Endodermal cell (in vitro differentiated cells): ENCODE measurements around the gene KCNB1. TPM values are rescaled to one million over a fixed set of nuclear protein-coding genes. Genes with fewer than 3 reads are reported as not detected.

Experiments used
- DNase-seq: peaks from one replicate; pipeline ENCODE4 v3.0.0-alpha.2; 2017
- H3K27ac ChIP-seq: 2 replicates; pipeline ENCODE4 v1.5.1; 2013; ENCODE audit warnings: mild to moderate bottlenecking, low read depth, low read length, moderate library complexity
- H3K27me3 ChIP-seq: 2 replicates; pipeline ENCODE4 v1.6.1; 2013; ENCODE audit warnings: mild to moderate bottlenecking, low read length, moderate library complexity; ENCODE audit not compliant: insufficient read depth, control insufficient read depth, poor library complexity, severe bottlenecking
- H3K36me3 ChIP-seq: 2 replicates; pipeline ENCODE4 v1.7.0; 2013; ENCODE audit warnings: mild to moderate bottlenecking, low read length, moderate library complexity; ENCODE audit not compliant: control insufficient read depth, insufficient read depth
- H3K4me1 ChIP-seq: one replicate; pipeline ENCODE4 v1.7.0; 2013; ENCODE audit warnings: low read length; ENCODE audit not compliant: control insufficient read depth, insufficient read depth
- H3K4me3 ChIP-seq: 2 replicates; pipeline ENCODE4 v1.5.1; 2013; ENCODE audit warnings: mild to moderate bottlenecking, low read length, moderate library complexity
- H3K9ac ChIP-seq: 2 replicates; pipeline ENCODE4 v1.6.1; 2013; ENCODE audit warnings: mild to moderate bottlenecking, low read length, moderate library complexity; ENCODE audit not compliant: poor library complexity, severe bottlenecking; ENCODE audit errors: extremely low read depth
- H3K9me3 ChIP-seq: 2 replicates; pipeline ENCODE4 v1.6.1; 2013; ENCODE audit warnings: mild to moderate bottlenecking, low read length, moderate library complexity; ENCODE audit not compliant: control insufficient read depth
- H3K27ac Mint-ChIP-seq: 2 replicates; pipeline ENCODE4 v1.8.0; 2020; ENCODE audit warnings: mixed read lengths
- H3K27me3 Mint-ChIP-seq: 2 replicates; pipeline ENCODE4 v1.8.0; 2021; ENCODE audit warnings: mild to moderate bottlenecking, mixed read lengths; ENCODE audit not compliant: insufficient read depth
- H3K36me3 Mint-ChIP-seq: 2 replicates; pipeline ENCODE4 v1.8.0; 2020; ENCODE audit warnings: low read depth, mixed read lengths
- H3K4me1 Mint-ChIP-seq: 2 replicates; pipeline ENCODE4 v1.8.0; 2020; ENCODE audit warnings: mixed read lengths
- H3K4me3 Mint-ChIP-seq: 2 replicates; pipeline ENCODE4 v1.8.0; 2020; ENCODE audit warnings: mild to moderate bottlenecking, moderate library complexity, mixed read lengths
- H3K9me3 Mint-ChIP-seq: 2 replicates; pipeline ENCODE4 v1.8.0; 2020; ENCODE audit warnings: mild to moderate bottlenecking, mixed read lengths
- CTCF ChIP-seq: fragments of 200-600 bp; sonication (generic); conservative IDR thresholded peaks from 2 replicates; pipeline ENCODE4 v1.5.0; 2021; ENCODE audit warnings: antibody characterized with exemption, mild to moderate bottlenecking
- WGBS, 2 experiments: methylation state at CpG; one replicate each; pipeline versions ENCODE4 v1.1.5 to v1.1.7; 2013; ENCODE audit warnings: missing lambda C conversion rate in 2 of 2, mixed read lengths in 1 of 2; ENCODE audit not compliant: insufficient coverage in 1 of 2, insufficient read length in 1 of 2; 5-methylcytosine and 5-hydroxymethylcytosine counted together
- total RNA-seq, 2 donors: library from RNA; stranded (reverse); fragmentation: NEBNext Ultra II Directional in 1 of 2; extraction: Animal tissue kit (Norgen Biotek cat#: 25700) in 1 of 2; gene quantifications; 2 replicates in 1 of 2; 3 replicates in 1 of 2; pipeline ENCODE4 v1.2.1, GENCODE V29; 2021

Gene KCNB1
- total RNA-seq, 2 donors from 2014 or later: 0.46 to 0.84 TPM

DNA sequence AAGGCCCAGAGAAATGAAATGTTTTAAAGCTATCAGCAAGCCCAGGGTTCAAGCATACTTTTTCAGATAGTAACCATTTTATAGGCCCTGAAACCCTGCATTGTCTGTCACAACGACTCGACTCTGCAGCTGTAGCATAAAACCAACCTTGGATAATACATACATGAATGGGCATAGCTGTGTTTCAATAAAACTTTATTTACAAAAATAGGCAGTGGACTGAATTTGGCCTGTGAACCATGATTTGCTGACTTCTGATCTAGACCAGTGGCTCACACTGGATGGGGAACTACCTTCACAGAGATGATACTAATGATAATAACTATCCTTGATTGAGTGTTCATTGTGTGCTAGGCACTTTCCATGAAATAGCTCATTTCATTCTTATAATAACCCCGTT, 107.3 kb downstream of the KCNB1 start:
- no peaks in the 10 kb centered on the region for H3K36me3 Mint-ChIP-seq
- TF ChIP-seq CTCF: no peak
- Histone ChIP-seq H3K36me3 (no peaks in the 10 kb centered on the region), H3K4me1 (no peaks in the 10 kb centered on the region), H3K27ac (no peak overlapping the region), H3K9ac (no peak overlapping the region), H3K9me3 (no peaks in the 10 kb centered on the region), H3K4me3 (no peak overlapping the region), H3K27me3 (no peaks in the 10 kb centered on the region)
- H3K4me3 Mint-ChIP-seq: no peak overlapping the region
- H3K27me3 Mint-ChIP-seq: no peaks in the 10 kb centered on the region
- no peaks in the 10 kb centered on the region for H3K9me3 Mint-ChIP-seq
- 94 to 100% methylated on average over 3 of the region's 3 CpGs for WGBS, 2 experiments
- H3K4me1 Mint-ChIP-seq: no peaks in the 10 kb centered on the region
- DNase-seq: no peak
- no peak overlapping the region for H3K27ac Mint-ChIP-seq

DNA sequence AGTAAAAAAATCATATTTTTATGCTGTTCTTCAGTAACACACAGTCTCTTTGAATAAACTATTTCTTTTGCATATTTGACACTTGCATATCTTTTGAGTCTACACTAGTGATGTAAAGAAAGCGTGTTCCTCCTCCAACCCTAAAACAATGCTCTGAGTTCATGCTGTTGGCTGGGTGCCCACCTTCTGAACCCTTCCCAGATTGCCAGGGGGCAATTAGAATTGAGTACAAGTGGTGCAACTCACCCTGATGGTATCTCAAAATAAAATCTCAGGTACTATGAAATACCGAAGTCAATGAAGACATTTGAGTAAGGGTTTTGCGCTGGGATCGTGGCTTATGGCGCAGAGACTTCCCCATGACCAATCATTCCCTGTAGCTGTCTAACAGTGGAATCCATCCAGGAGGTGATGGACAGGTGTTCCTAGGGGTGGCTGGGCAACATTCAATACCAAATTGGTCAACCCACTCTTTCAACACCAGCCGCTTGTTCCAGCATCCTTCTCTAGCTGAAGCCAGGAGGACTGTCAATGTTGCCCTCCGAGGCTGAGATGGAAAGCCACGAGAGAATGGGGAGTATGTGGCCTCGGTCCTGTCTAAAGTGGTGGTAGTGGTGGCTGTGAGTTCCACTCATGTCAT, 110.3 kb downstream of the KCNB1 start:
- no peak for TF ChIP-seq CTCF
- Histone ChIP-seq H3K27ac (no peak overlapping the region), H3K36me3 (no peaks in the 10 kb centered on the region), H3K4me1 (no peaks in the 10 kb centered on the region), H3K4me3 (no peak overlapping the region), H3K9ac (no peak overlapping the region), H3K27me3 (no peaks in the 10 kb centered on the region), H3K9me3 (no peaks in the 10 kb centered on the region)
- DNase-seq: no peak
- no peaks in the 10 kb centered on the region for H3K4me1 Mint-ChIP-seq
- H3K27me3 Mint-ChIP-seq: peaks cover 2% of the 10 kb centered on the region
- H3K4me3 Mint-ChIP-seq: no peak overlapping the region
- no peak overlapping the region for H3K27ac Mint-ChIP-seq
- H3K9me3 Mint-ChIP-seq: no peaks in the 10 kb centered on the region
- WGBS, 2 experiments: 94 to 100% methylated on average over 5 to 9 of the region's 9 CpGs
- H3K36me3 Mint-ChIP-seq: no peaks in the 10 kb centered on the region

GRCh38 chr20:49368596-49368995, 113.9 kb downstream of the KCNB1 start:
- no peaks in the 10 kb centered on the region for H3K4me1 ChIP-seq

More at GRCh38 chr20:49368596-49368995, 113.9 kb downstream of the KCNB1 start:
- H3K36me3 ChIP-seq: no peaks in the 10 kb centered on the region
- H3K27me3 ChIP-seq: no peaks in the 10 kb centered on the region
- Mint-ChIP-seq H3K27me3 (peaks cover 2% of the 10 kb centered on the region), H3K4me1 (no peaks in the 10 kb centered on the region), H3K27ac (no peak overlapping the region), H3K9me3 (no peaks in the 10 kb centered on the region), H3K36me3 (no peaks in the 10 kb centered on the region), H3K4me3 (no peak overlapping the region)
- no peak overlapping the region for H3K4me3 ChIP-seq
- no peaks in the 10 kb centered on the region for H3K9me3 ChIP-seq
- no peak for TF ChIP-seq CTCF
- H3K27ac ChIP-seq: no peak overlapping the region
- 58 to 74% methylated on average over 3 to 5 of the region's 5 CpGs for WGBS, 2 experiments
- DNase-seq: no peak
- no peak overlapping the region for H3K9ac ChIP-seq
